Stimulated activated CD4-positive, alpha-beta T cell treated with anti-CD3 and anti-CD28 coated beads, Interleukin-12 subunit alpha, Interleukin-12 subunit beta, amount 100 ng/mL, for 4 hours (primary cell): ENCODE results near the gene MT1G.

Experiments used
- DNase-seq: peaks from one replicate; pipeline ENCODE4 v3.0.0-alpha.2; 2020

The MT1G gene

DNA sequence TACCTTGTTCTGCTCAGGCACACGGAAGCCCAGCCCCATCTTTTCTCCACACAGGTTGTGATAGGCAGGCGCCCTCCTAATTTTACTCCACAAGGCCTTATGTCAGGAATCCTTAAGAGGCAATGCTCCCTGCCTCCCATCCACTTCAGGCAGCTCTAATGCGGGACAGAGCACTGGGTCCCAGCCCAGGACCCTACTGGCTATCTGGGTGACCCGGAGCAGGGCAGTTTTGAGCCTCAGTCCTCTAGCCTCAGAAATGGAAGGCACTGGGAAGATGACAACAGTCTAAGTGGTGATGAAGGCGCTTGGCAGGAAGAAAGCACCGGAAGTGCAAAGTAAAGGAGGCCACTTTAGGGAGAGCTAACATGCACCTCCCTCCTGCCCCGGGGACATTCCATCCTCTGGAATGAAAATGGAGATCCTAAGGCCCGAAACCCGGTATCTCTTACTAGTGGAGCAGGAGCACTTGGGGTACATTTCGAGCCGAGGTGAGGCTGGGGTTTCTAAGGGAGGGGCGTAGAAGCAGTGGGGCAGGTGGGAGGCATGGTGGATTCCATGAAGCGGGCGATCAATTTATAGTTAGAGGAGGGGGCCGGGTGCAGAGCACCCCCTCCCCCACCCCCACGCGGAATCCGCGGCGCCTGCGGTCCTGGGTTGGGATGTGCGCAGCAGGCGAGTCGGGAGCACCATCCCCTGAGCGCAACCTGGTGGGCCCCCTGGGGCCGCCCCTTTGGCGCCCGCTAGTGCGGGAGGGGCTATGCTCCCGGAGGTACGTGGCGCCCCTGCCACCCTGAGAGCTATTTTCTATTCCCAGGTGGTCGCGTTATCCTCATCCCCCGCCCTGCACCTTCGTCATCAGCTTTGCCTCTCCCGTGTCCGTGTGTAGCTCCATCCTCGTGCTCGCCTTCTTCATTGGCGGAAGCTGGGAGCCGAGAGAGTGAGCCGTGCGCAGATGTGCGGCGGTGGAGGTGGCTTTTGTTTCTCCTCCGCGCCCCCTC is 5.2 kb downstream of the MT1G start:
- DNase-seq = peak; percentile 36

DNA sequence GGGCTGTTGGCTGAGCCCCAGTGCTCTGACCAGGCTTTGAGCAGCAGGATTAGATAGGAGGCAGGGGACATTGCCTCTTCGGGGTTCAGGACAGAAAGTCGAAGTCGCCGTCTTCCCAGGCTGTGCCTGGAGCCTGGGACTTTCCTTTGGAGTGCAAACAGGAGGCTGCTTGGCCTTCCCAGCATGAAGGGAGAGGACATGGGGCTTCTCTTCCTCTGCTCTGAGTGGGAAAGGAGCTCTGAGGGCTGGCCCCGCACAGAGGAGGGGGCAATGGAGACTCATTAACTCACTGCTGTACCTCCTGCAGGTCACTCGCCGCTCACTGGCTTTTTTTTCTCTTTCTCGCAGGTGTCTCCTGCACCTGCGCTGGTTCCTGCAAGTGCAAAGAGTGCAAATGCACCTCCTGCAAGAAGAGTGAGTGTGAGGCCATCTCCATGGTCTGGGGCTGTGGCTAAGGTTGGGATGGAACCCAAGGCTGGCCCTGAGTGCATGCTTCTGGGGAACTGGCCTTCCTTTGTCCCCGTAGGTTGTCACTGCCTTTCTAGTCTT is 9.5 kb downstream of the MT1G start:
- no peak for DNase-seq

DNA sequence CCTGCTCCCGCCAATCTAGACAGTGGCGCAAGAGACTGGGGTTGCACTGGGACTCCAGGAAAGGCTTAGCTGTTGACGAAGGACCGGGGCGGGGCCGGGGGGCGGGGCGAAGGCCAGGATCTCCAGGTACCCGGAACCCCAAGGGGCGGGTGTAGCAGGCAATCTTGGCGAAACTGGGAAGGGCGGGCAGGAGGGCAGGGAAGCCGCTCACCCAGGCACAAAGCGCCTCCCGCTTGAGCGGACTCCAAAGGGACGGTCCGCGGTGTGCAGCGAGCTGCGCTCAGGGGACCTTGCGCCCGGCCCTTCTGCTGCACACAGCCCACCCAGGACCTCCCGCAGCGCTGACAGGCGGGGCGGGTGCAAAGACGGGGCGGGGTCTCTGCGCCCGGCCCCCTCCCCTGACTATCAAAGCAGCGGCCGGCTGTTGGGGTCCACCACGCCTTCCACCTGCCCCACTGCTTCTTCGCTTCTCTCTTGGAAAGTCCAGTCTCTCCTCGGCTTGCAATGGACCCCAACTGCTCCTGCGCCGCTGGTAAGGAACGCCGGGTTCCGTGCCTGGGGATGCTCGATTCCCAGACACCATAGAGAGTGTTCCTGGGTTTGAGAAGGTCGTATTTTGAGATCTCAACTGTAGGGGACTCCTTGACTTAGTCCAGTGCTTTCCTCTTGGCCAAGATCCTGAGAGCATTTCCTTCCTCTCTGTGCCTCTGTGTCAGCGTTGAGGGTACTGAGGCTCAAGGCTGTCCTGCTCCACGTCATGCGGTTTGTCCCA is 10.1 kb downstream of the MT1G start, which contains the start of gene MT1F:
Gene MT1F (plus strand): TSS at position 405 of the 772 bp plus-strand sequence. CDS start 100 bp downstream, at position 505.
- peak; percentile 75 for DNase-seq

DNA sequence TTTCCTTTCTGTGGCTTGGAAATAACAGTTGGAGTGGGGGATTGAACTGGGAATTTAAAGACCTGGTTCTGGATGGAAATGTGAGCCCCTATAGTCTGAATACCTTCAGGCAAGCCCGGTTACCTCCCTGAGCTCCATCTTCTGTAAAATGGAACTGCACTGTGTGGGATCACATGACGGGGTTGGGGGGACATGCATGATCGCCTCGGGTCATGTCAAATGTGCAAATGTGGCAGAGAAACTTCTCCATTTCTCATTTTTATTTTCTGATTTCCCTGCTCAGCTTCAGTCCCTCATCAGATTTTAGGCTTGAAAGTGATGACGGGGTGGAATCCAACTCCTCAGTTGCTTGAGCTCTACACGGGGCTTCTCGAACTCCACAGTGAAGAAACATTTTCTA is 14.6 kb downstream of the MT1G start:
- DNase-seq = no peak

DNA sequence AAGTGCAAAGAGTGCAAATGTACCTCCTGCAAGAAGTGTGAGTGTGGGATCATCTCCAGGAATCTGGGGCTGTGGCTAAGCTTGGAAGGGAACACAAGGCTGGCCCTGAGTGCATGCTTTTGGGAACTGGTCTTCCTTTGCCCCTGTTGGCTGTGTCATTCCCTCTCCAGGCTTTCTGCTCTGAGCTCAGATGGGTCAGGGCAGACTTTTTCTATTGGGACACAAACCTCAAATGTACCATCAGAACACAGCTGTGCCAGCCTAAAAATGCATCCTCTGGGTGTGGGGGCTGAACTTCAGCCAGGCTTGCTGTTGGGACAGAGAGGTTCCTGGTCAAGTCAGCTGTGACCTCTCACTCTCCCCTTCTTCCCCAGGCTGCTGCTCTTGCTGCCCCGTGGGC is 15.3 kb downstream of the MT1G start:
- DNase-seq = no peak

DNA sequence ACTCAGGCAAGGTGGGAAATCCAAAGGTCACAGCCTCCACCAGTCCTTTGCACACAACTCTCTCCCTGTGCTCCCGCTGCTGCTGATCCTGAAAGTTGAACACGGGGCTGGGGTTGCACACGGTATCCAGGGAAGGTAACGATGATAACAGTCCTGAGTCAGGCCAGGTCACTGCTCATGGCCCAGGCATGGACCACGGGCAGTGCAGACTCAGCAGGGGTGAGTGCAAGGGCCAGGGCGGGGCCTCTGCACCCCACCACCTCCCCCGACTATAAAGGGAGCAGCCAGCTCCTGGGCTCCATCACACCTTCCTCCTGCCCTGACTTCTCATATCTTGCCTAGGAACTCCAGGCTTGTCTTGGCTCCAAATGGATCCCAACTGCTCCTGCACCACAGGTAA is 16.3 kb downstream of the MT1G start, which contains the start of gene MT1B:
Gene MT1B (plus strand): TSS at position 301 of the 400 bp plus-strand sequence. CDS start 68 bp downstream, at position 369.
- no peak for DNase-seq

DNA sequence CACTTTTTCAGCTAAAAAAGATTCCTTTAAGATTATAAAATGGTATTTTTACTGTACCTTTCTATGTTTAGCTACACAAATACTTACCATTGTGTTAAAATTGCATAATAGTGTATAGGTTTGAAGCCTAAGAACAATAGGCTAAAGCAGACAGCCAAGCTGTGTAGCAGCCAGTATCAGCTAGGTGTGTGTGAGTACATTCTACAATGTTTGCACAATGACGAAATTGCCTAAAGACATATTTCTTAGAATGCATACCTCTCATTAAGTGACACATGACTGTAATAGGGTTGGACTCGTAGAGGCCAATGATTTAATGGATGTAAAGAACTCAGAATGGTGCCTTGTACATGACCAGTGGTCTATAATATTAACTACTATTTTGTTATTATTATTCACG is 18.0 kb downstream of the MT1G start:
- DNase-seq = no peak

DNA sequence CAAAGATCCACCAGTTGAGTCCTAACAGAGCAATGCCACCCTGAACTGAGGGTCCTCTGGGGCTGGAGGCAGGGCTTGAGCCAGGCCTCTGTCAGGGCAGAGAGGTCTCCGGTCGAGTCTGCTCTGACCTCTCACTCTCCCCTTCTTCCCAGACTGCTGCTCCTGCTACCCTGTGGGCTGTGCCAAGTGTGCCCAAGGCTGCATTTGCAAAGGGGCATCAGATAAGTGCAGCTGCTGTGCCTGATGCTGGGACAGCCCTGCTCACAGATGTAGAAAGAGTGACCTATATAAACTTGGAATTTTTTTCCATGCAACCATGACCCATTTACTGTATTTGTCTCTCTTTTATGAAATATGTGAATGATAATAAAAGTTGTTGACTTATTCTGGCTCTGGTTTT is 18.6 kb downstream of the MT1G start:
- no peak for DNase-seq

DNA sequence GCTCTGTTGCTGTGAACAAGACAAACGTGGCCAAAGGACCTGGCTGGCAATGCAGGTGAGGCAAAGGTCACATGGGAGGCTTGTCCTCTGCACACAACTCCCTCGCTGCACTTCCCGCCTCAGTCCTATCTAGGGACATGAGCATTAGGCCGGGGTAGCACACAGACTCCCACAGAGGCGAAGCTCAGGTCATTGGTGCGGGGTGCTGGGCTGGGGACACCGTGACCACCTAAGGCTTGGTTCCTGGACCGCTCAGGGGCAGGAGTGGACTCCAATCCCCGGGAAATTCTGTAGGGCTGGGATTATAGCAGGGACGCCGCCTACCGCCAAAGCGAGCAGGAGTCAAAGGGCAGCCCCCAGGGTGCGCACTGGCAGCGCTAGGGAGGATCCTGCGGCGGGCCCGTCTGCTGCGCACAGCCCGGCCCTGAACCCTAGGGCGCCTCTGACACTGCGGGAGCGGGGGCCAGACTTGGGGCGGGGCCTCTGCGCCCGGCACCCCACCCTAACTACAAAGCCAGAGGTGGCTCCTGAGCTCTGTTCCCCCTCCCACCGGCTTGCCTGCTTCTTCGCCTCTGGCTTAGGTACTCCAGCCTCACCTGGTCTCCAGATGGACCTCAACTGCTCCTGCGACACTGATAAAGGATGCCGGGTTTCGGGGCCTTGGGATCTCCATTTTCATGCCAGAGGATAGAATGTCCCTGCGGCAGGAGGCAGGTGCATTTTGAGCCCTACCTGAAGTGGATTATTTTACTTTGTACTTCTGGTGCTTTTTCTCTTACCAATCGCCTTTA is 20.0 kb downstream of the MT1G start:
- DNase-seq = no peak

DNA sequence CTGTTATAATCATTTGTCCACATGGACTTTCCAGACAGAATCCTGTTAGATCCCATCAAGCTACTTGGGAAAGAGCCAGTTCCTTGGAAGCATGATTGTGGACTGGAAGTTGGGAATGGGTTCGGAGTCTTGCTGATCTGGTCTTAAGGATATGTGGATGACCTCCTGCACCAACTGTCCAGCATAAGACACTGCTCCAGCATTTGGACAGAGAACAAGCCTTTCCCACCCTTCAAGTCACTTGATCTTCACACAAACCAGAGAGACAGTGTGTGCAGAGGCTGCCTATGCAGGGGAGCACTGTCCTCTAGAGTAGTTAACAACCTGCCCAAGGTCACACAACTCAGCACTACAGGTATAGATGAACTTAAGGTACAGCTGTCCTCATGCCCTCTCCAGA is 22.0 kb downstream of the MT1G start:
- DNase-seq = no peak

DNA sequence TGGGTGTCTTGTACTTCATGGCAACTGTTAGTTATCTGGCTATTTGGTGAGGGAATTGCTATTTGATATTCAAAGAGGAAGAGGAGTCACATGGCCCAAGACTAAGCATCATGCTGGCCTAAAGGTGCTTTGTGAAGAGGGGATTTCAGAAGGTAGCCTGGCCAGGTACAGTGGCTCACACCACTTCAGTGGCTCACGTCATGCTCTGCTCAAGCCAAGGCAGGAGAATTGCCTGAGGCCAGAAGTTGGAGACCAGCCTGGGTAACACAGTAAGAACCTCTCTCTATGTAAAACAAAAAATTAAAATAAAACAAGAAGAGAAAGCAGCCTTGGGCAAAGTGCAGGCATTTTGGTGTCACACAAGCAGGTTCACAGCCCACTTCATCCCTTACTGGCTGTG is 22.6 kb downstream of the MT1G start:
- DNase-seq = no peak

DNA sequence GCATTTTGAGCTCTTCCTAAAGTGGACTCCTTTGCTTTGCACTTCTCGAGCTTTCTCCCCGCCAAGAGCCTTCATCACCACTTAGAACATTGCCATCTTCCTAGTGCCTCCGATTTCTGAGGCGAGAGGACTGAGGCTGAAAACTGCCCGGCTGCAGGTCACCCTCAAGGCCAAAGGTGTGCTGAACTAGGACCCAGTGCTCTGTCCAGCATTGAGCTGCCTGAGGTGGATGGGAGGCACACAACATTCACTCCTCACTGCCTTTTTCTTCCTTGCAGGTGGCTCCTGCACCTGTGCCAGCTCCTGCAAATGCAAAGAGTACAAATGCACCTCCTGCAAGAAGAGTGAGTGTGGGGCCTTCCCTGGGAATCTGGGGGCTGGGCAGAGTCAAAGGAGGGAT is 24.0 kb downstream of the MT1G start:
- DNase-seq = no peak

DNA sequence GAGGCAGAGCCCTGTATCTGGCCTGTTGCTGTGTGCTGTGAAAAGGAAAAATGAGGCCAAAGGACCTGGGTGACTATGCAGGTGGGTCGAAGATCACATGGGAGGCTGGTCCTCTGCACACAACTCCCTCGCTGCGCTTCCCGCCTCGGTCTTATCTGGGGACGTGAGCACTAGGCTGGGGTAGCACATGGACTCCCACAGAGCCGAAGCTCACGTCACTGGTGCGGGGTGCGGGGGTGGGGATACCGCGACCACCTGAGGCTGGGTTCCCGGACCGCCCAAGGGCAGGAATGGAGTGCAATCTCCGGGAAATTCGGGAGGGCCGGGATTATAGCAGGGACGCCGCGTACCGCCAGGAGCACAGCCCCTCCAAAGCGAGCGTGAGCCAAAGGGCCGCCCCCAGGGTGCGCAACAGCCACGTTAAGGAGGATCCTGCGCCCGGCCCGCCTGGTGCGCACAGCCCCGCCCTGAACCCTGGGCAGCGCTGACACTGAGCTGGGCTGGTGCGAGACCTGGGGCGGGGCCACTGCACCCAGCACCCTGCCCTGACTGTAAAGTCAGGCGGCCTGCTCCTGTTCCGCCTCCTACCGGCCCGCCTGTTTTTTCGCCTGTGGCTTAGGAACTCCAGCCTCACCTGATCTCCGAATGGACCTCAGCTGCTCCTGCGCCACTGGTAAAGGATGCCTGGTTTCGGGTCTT is 24.6 kb downstream of the MT1G start:
- DNase-seq = peak; percentile 68

DNA sequence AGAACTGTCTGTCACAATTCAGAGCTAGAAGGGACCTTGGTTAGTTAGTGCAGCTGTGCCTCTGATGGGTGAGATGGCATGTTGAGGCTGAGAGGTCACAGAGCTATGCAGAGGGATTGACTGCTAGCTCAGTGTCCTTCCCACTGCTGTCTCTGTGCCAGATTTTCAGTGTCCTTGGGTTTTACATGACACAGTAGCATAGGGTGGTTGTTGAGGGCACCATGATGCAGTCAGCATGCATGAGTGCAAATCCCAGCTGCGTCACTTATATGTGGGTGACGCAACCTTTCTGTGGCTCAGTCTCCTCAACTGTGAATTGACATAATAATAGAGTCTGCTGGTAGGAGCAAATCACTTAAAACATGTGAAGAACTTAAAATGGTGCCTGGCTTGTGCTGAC is 26.7 kb downstream of the MT1G start:
- DNase-seq = no peak

DNA sequence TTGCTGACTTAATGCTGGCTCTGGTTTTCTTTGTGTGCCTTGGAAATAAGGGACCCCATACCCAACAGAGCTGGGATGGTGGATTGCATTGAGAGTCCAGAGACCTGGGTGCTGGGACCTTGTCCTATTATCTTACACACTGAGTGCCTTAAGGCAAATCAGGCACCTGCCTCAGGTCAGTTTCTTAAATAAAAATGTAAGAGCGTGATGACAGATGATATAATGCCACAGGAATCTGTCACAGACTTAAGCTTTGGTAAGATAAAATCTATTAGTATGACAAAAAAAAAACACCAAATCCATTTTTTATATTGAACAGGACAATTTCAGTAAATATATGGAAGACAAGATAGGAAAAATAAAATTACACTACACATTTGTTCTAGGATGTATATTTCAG is 27.8 kb downstream of the MT1G start:
- no peak for DNase-seq

DNA sequence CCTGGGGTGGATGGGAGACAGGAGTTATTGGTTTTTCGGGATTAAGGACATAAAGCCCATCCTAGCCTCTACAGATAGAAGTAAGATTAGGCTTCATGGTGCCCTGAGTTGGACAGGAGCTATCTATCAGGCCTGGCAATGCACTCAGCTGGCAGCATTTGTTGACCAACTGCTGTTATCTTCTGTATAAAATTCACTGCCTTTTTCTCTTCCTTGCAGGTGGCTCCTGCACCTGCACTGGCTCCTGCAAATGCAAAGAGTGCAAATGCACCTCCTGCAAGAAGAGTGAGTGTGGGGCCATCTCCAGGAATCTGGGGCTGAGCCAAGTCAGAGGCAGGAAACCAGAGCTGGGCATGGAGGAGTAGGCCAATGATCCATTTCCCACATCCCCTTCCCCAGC is 28.8 kb downstream of the MT1G start:
- DNase-seq = no peak

DNA sequence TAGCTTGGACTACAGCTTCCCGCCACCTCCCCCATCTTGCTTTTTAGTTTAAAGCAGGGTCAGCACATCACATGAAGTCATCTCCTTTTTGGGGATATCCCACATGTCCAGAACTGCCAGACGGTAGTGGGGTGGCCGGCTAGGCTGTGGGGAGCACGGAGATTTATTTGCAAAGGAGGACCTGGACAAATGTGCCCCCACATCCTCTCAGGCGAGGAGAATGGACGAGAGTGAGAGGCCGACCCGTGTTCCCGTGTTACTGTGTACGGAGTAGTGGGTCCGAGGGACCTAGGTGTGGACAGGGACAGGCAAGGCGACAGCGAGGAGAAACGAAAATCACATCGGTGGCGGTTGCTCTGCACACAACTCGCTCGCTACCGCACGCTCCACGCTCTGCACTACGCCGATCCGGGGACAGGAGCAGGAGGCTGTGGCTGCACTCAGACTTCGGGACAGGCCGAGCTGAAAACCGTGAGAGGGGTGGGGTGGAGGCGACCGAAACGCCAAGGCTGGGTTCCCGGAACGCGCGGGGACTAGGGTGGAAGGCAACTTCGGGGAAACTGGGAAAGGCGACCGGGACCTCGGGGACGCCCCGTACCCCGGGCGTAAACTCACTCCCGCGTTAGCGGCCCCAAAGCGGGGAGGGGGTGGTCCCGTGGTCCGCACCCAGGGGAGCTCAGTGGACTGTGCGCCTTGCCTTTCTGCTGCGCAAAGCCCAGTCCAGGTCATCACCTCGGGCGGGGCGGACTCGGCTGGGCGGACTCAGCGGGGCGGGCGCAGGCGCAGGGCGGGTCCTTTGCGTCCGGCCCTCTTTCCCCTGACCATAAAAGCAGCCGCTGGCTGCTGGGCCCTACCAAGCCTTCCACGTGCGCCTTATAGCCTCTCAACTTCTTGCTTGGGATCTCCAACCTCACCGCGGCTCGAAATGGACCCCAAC is 29.8 kb downstream of the MT1G start, which contains the start of gene MT1A:
Gene MT1A (plus strand): TSS at position 853 of the 937 bp plus-strand sequence. CDS start 73 bp downstream, at position 926.
- no peak for DNase-seq

DNA sequence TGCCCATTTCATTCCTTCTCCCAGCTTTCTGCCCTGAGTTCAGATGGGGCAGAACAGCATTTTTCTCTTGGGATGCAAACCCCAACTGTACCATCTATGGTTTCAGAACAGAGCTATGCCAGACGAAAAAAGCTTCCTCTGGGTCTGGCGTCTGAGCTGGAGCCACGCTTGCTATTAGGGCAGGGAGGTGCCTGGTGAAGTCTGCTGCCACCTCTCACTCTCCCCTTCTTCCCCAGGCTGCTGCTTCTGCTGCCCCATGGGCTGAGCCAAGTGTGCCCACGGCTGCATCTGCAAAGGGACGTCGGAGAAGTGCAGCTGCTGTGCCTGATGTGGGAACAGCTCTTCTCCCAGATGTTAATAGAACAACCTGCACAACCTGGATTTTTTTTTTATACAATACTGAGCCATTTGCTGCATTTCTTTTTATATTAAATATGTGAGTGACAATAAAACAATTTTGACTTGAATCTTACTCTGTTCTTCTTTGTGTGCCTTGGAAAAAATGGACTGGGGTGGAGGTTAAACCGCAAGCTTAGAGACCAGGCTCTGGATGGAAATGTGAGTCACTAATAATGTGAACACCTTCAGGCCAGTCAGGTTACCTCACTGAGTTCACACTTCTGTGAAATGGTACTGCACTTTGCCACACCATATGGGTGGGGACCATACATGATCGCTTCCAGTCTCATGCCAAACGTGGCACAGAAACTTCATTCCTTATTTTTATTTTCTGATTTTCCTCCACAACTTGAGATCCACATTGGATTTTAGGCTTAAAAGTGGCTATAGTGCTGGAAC is 31.1 kb downstream of the MT1G start:
- no peak for DNase-seq

DNA sequence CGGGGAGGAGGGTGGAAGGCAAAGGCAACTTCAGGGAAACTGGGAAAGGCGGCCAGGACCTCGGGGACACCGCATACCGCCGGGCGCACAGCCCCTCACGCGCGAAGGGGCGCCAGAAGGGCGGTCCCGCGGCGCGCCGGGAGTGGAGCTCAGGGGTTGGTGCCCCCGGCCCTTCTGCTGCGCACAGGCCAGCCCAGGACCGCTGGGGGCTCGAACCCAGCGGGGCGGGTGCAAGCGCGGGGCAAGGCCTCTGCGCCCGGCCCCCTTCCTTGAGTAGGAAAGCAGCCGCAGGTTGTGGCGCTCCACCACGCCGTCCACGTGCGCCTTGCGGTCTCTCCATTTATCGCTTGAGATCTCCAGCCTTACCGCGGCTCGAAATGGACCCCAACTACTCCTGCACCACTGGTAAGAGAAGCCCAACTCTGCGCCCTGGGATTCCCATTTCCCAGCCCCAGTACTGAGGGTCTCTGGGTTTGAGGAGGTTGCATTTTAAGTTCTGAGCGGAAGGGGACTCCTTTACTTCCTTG is 32.4 kb downstream of the MT1G start:
- DNase-seq = no peak
